WI38 (cell line): ENCODE data around the gene B4GALT5.

Experiments used
- H3K4me3 ChIP-seq: 2 replicates; pipeline ENCODE4 v1.5.1; 2011; ENCODE audit warnings: low read depth, mild to moderate bottlenecking, control low read depth, low read length
- TF ChIP-seq, protein P1 (sequence below): IDR thresholded peaks from 2 replicates; pipeline ENCODE4 v1.5.1; 2012; ENCODE audit warnings: low read depth, mild to moderate bottlenecking, control low read depth, low read length

Gene B4GALT5

DNA sequence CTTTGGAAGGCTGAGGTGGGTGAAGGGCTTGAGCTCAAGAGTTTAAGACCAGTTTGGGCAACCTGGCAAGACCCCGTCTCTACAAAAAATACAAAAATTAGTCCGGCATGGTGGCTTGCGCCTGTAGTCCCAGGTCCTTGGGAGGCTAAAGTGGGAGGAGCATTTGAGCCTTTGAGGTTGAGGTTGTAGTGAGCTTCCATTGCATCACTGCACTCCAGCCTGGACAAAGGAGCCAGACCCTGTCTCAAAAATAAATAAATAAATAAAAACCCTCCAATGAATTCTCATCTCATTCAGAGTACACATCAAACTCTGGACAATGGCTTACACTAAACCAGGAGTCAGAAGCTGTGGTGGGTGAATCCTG lies 31.8 kb downstream of the B4GALT5 start:
- TF ChIP-seq, protein P1, sequence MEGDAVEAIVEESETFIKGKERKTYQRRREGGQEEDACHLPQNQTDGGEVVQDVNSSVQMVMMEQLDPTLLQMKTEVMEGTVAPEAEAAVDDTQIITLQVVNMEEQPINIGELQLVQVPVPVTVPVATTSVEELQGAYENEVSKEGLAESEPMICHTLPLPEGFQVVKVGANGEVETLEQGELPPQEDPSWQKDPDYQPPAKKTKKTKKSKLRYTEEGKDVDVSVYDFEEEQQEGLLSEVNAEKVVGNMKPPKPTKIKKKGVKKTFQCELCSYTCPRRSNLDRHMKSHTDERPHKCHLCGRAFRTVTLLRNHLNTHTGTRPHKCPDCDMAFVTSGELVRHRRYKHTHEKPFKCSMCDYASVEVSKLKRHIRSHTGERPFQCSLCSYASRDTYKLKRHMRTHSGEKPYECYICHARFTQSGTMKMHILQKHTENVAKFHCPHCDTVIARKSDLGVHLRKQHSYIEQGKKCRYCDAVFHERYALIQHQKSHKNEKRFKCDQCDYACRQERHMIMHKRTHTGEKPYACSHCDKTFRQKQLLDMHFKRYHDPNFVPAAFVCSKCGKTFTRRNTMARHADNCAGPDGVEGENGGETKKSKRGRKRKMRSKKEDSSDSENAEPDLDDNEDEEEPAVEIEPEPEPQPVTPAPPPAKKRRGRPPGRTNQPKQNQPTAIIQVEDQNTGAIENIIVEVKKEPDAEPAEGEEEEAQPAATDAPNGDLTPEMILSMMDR = no peak
- no peak overlapping the region for H3K4me3 ChIP-seq

DNA sequence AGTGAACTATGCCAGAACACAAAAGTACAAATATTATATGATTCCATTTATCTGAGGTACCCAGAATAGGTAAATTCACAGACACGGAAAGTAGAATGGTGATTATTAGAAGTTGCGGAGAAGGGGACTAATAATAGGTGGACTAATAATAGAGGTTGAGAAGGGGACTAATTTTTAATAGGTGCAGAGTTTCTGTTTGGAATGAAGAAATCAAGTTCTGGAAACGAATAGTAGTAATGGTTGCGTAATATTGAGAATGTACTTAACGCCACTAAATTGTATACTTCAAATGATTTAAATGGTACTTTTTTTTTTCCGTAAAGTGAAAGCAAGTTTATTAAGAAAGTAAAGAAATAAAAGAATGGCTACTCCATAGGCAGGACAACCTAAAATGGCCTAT lies 33.2 kb downstream of the B4GALT5 start:
- TF ChIP-seq, protein P1 = no peak
- no peak overlapping the region for H3K4me3 ChIP-seq

DNA sequence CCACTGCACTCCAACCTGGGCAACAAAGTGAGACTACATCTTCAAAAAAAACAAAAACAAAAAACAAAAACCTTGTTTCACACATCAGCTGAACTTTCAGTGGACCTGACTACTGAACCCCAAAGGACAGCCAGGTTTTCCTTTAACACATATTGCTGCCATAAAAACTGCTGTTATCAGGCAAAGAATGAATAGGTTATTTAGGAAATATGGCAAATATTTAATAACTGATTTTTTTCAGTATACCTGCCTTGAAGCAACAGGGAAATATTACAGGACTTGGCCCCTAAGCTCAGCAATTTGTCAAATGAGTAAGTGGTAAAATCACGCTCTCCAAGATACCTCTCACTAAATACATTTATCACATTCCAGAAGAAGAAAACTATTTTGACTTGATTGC lies 34.0 kb downstream of the B4GALT5 start:
- no peak overlapping the region for H3K4me3 ChIP-seq
- TF ChIP-seq, protein P1 = no peak

DNA sequence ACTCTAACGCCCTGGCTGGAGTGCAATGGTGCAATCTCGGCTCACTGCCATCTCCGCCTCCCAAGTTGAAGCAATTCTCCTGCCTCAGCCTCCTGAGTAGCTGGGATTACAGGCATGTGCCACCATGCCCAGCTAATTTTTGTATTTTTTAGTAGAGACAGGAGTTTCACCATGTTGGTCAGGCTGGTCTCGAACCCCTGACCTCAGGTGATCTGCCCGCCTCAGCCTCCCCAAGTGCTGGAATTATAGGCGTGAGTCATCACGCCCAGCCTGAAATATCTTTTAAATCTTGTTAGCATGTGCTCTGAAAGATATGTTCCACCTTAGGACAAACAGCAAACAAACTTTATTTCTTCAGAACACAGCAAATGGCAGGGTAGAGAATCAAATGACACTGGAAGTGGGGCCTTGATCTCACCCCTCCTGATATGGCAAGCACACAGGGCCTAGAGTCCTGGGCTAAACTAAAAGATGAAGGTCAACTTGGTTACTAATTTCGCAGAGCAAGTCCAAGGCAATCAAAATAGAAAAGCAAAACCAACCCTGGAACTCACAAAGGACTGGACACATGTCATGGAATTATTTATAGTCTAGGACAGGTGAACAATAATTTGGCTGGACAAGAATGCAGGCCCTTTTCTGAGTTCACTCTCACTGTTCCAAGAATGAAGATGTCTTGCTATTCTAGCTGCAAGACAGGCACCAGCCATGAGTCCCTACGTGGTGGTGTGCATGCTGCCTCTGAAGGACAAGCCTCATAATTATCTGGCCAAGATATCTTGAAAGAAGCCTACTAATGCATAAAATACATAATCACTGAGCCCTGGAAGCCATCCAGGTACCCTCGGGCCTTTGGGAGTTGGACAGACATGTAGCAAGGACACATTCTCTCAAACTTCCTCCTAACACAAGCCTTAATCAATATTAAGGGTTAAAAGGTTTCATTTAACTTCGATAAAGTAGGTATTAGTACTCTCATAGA lies 35.6 kb downstream of the B4GALT5 start:
- TF ChIP-seq, protein P1 = no peak
- H3K4me3 ChIP-seq = no peak overlapping the region

DNA sequence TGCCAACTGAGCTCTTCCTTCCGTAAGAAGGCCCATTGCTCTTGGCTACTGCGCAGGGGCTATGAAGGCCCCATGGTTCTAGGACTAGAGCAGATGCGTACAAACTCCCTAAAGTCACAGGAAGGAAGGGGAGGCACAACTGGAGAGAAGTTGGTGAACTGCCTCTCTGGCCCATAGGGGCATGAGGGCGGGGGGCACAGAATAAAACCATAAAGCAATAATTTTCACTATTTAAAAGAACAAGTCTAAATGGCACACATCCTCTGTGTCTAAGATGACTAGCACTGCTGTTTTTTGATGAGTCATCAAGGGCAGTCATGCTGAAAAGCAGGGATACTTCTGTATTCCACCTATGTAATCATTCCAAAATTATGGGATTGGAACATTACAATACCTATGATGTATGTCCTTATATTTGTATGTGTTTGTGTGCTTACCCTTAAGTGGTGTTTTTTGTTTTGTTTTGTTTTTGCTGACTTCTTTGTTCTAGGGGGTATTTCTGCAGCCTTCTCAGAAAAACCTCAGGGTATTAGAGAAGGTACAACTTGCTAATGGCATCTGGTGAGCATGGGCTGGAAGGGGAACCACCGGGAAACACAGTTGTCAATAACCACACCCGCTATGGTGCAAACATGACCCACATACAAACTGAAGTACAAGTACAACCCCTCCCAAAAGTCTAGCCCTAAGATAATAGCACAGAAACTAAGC lies 36.9 kb downstream of the B4GALT5 start:
- TF ChIP-seq, protein P1 = no peak
- H3K4me3 ChIP-seq = no peak overlapping the region

DNA sequence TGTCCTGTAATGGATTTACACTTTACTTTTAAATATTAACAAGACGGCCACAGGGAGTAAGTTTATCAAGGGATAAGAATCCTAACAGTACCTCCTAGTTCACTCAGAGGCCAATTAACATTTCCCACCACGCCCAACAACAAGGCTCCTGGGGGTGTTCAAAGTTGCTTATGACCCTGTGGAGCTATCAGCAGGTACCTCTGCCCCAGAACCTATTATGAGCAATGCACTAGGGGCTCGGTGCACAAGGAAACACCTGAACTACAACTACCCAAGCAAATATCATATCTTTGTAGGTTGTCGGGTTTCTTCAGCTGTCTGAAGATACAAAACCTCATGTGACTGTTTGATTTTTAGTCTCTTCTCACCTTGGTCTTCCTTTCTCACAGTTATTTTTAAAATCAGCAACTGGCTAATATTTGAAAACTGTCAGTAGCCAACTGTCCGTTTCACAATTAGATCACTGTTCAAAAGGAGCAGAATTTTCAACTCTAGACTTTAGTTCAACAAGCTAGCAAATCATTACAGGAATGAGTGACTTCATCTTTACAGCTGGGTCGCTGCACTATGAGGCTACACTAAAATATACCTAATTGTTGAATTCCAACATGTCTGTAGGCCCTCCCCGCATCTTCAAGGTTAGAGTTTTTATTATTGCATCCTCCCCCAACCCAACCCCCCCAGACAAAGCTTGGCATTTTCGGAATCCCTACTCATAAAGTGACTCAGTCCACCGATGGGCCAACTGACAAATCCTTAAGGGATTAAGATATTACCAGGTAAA lies 38.1 kb downstream of the B4GALT5 start:
- TF ChIP-seq, protein P1 = no peak
- no peak overlapping the region for H3K4me3 ChIP-seq
